Stimulated activated CD8-positive, alpha-beta memory T cell treated with anti-CD3 and anti-CD28 coated beads, Interleukin-2, amount 100 ng/mL, for 48 hours (primary cell): ENCODE results near the gene KIFC1.

Source experiments
- DNase-seq, 2 donors: peaks; one replicate each; pipeline ENCODE4 v3.0.0-alpha.2; 2020; ENCODE audit warnings: low read depth in 2 of 2

The KIFC1 gene

DNA sequence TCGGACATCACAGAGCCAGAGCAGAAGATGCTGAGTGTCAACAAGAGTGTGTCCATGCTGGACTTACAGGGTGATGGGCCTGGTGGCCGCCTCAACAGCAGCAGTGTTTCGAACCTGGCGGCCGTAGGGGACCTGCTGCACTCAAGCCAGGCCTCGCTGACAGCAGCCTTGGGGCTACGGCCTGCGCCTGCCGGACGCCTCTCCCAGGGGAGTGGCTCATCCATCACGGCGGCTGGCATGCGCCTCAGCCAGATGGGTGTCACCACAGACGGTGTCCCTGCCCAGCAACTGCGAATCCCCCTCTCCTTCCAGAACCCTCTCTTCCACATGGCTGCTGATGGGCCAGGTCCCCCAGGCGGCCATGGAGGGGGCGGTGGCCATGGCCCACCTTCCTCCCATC lies 51.4 kb downstream of the KIFC1 start:
- no peak for DNase-seq

DNA sequence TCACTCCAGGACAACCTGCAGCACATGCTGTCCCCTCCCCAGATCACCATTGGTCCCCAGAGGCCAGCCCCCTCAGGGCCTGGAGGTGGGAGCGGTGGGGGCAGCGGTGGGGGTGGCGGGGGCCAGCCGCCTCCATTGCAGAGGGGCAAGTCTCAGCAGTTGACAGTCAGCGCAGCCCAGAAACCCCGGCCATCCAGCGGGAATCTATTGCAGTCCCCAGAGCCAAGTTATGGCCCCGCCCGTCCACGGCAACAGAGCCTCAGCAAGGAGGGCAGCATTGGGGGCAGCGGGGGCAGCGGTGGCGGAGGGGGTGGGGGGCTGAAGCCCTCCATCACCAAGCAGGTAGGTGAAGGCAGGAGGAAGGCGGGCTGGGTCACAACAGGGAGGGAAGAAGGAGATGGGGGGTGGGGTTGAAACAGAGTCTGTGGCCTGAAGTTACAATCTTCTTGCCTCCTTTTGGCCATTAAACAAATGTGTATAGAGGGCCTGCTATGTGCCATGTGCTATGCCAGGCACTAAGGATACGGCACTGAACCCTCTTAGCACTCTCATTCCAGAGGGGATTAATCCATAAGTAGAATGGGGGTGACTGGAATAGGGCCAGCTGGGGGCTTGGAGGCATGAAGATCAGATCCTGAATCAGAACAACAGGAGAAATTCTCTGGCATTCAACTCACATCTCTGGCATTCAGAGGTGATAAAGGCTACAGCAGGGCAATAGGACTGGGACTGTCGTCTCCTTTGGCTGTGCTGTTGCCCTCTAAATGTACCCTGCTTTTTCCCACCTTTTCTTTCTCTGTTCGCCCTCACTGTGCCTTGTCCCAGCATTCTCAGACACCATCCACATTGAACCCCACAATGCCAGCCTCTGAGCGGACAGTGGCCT lies 52.2 kb downstream of the KIFC1 start:
- DNase-seq, result no peak

DNA sequence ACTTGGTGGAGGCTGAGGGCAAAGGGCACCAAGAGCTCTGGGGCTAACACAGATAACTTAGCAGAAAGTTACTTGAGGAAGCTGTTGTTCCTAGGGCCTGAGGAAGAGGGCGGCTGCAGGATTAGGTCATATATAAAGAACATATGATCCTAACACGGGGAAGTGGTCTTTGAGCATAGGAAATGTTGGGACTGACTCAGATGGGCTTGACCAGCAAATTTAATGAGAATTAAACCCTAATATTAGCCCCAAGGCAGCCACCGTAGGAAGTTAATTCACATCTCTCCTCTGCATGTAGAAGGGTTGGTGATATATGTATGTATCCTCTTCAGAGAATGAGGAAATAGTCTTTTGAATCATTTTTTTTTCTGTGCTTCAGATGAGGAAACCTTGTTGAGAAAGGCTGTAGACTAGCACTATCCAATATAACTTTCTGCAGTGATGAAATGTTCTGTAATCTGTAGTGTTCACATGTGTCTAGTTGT lies 53.5 kb downstream of the KIFC1 start:
- no peak for DNase-seq

DNA sequence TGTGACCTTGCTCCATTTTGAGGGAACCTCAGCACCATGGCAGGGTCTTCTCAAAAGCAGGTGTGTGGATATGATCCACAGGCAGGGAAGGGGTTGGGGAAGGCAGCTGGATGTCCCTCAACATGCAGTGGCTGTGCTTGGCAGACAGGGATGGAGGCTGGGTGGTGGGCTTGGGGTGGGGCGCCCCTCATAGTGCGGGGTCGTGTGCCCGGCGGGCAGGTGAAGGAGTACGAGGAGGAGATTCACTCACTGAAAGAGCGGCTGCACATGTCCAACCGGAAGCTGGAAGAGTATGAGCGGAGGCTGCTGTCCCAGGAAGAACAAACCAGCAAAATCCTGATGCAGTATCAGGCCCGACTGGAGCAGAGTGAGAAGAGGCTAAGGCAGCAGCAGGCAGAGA lies 54.7 kb downstream of the KIFC1 start:
- DNase-seq, result no peak

DNA sequence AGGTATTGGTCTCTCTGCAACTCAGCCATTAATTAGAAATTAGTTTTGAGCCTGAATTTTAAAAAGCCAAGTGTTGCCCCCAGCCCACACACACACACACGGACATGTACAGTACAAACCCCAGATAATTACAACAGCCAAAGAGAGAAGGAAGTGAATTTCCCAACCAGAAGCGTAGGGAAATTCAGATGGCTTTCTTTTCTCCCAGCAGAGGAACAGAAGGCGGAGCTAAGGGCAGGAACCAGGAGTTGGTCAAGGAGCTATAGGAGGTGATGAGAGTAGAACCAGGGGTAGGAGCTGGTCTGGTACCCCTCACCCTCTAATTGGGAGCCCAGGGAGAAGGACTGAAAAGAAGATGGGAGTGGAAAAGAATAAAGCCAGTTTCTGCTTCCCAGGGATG lies 58.8 kb downstream of the KIFC1 start:
- no peak for DNase-seq

DNA sequence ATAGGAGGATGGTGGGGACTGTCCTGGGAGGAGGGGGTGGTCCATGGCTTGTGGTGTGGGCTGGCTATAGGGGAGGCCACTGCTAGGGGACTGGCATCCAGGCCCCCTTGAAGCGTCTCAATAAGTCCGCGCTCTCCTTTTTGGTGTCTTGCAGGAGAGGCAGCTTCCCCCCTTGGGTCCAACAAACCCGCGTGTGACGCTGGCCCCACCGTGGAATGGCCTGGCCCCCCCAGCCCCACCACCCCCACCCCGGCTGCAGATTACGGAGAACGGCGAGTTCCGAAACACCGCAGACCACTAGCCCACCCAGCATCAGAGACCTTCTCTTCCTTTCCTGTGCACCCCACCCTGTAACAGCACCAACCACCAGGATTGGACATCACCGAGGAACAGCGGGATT lies 60.0 kb downstream of the KIFC1 start:
- no peak for DNase-seq

DNA sequence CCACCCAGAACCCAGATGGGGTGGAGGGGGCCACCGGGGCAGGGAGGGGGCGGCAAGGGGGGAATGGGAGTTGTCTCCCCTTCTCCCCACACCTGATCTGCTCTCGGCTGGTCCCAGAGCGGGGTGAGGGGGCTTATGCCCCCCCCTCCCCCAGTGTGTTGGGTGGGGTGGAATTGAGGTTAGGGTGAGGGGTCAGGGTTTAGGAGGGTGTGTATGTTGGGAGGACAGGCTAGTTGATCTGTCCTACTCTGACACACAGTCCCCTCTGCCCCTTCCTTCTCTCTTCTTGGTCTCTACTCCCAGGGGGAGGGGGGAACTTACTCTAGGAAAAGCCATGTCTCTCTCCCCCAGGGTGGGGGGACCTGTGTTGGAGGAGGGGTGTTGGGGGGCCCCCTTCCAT lies 60.9 kb downstream of the KIFC1 start:
- DNase-seq, result no peak

DNA sequence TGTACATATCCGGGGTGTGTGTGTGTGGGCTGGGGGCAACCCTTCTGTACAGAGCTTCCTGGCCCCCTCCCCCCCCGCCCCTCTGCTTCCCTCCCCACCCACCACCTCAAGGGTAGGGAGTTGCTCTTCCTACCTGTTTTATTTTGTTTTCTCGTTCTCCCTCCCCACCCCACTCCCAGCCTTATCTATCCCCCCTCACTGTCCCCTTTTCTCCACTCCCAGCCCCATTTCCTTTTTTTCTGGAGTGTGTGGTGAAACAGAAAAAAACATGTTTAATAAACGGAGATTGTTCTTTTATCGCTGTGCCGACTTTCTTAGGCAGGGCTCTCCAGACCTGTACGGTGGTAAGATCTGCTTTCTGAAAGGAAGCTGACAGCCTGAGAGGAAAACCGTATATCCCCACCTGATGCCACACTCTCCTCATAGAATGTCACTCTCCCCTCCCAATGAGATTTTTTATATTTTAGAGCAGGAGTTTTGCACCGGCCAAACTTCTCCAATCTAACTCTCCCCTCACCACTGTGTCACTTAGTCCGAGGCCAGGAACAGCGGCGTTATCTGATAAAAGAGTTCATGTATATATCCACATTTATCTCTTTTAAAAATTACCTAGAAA lies 61.9 kb downstream of the KIFC1 start:
- no peak for DNase-seq

DNA sequence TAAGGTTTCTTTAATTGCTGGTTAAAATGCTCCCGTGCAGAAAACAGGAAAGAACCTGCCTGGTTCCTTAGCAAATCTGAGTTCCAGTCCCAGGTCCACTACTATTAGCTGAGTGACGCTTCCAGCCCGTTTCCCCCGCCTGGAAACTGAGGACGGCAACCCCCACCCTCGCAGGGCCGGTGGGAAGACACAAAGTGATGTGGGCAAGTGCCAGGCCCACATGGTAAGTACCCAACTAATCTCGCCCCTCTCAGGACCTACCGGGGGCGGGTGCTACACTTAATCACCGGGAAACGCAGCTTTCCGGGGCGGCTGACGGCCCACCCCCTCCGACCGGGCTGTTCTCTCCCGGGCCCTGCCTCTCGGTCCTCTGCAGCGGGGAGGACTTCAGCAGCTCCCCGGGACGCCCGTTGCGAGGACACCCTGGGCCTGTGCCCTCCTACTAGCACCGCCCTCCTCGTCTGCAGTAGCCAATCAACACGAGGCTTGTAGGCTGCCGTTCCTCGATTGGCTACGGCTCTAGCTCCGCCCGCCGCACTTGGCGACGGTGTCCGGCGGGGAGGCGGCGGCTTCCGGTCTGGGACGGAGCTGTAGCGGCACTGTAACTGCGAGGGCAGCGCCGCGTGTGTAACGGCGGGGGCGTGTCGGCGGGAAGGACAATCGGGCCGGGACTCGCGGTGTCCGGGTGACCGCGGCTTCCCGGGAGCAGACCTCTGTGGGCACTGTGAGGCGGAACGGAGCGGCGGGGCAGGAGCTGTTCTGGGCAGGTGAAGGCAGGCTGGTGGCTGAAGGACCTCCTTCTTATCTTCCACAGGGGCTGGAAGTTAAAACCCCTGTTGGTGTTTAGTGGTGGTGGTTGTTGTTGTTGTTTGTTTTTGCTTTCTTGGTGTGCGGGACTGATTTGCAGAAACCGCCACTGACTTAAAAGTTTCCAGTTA lies 62.7 kb downstream of the KIFC1 start, which contains the start of gene ZBTB9:
Gene ZBTB9, plus strand, starts transcription at position 568 of the 938 bp plus-strand sequence. CDS start 525 bp downstream, outside the sequence.
- peak; percentile 91 to 92 for DNase-seq

DNA sequence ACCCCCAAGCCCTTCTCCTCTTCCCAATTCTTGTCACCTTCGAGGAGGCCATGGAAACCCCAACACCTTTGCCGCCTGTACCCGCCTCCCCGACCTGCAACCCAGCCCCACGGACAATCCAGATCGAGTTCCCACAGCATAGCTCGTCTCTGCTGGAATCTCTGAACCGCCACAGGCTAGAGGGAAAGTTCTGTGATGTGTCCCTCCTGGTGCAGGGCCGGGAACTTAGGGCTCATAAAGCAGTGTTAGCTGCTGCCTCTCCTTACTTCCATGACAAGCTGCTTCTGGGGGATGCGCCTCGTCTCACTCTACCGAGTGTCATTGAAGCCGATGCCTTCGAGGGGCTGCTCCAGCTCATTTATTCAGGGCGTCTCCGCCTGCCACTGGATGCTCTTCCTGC lies 63.4 kb downstream of the KIFC1 start:
- no peak for DNase-seq

DNA sequence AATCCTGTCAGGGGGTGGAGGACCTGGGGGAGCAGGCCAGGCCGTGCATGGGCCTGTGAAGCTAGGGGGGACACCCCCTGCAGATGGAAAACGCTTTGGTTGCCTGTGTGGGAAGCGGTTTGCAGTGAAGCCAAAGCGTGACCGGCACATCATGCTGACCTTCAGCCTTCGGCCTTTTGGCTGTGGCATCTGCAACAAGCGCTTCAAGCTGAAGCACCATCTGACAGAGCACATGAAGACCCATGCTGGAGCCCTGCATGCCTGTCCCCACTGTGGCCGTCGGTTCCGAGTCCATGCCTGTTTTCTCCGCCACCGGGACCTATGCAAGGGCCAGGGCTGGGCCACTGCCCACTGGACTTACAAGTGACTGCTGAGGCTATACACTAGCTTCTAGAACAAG lies 64.5 kb downstream of the KIFC1 start:
- no peak for DNase-seq

DNA sequence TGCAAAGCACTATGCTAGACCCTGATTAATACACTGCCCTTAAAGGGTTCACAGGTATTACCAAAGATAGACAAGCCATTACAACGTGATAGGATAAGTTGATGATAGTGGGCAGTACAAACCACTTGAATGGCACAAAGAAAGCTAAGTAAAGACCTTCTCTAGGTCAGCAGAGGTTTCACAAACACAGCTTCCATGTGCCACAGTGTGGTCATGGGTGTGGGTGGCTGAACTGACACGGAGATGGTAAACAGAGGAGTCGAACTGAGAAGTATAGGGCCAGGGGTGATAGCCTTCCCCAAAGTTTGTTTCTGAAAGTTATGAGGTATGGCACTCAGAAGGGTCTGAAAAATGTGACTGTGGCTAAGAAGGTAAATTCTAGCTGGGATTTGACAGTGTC lies 67.1 kb downstream of the KIFC1 start:
- no peak for DNase-seq

DNA sequence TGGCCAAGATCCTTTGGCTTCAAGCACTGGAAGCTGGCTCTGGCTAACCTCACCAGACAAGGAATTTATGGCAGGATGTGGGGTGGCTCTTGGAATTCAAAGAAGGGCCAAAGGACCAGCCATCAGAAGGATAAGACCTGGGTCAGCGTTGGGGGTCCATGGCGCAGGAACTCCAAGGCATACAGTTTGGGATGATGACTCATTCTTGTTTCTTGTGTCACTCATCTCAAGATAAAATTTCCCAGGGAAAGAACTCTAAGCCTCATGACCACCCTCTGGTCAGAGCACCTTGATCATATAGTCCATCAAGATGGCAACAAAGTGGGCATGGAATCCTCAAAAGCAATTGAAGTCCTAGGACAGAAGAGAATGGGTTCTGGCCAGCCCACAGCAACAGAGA lies 67.6 kb downstream of the KIFC1 start:
- DNase-seq, result no peak
